Suprapubic skin (tissue), 3 donors: Measurements from ENCODE around the gene SEMA5B.

Experiments
- POLR2AphosphoS5 ChIP-seq, 3 donors: sonication (generic); formaldehyde crosslinking; IDR thresholded peaks; one replicate each; pipeline ENCODE4 v1.6.1; 2017; ENCODE audit warnings: antibody characterized with exemption in 3 of 3
- TF ChIP-seq, protein P1 (sequence below), 2 donors: fragments of 200-600 bp in 1 of 2; fragments of 450-650 bp in 1 of 2; sonication (generic) in 1 of 2; IDR thresholded peaks; one replicate each; pipeline ENCODE4 v1.5.1; 2016 to 2019; ENCODE audit warnings: antibody characterized with exemption in 2 of 2, mild to moderate bottlenecking in 1 of 2, moderate library complexity in 1 of 2

- TF ChIP-seq, protein P1, sequence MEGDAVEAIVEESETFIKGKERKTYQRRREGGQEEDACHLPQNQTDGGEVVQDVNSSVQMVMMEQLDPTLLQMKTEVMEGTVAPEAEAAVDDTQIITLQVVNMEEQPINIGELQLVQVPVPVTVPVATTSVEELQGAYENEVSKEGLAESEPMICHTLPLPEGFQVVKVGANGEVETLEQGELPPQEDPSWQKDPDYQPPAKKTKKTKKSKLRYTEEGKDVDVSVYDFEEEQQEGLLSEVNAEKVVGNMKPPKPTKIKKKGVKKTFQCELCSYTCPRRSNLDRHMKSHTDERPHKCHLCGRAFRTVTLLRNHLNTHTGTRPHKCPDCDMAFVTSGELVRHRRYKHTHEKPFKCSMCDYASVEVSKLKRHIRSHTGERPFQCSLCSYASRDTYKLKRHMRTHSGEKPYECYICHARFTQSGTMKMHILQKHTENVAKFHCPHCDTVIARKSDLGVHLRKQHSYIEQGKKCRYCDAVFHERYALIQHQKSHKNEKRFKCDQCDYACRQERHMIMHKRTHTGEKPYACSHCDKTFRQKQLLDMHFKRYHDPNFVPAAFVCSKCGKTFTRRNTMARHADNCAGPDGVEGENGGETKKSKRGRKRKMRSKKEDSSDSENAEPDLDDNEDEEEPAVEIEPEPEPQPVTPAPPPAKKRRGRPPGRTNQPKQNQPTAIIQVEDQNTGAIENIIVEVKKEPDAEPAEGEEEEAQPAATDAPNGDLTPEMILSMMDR (IDR thresholded peaks at IDR 0.05): no peak
- TF ChIP-seq POLR2AphosphoS5 (IDR thresholded peaks at IDR 0.05): no peak
These were observed 147.4 kb downstream of the SEMA5B start for GRCh38 chr3:122880173-122880572.
